HEK293T (cell line): Measurements from ENCODE around the gene NT5C1B.

Experiments used
- BHLHE40 ChIP-seq: fragments of 450-650 bp; IDR thresholded peaks from 2 replicates; pipeline ENCODE4 v1.6.1; 2016; ENCODE audit warnings: mild to moderate bottlenecking, moderate library complexity, borderline replicate concordance
- FOXM1 ChIP-seq: fragments of 450-650 bp; IDR thresholded peaks from 2 replicates; pipeline ENCODE4 v1.6.1; 2017; ENCODE audit warnings: mild to moderate bottlenecking, borderline replicate concordance
- NFRKB ChIP-seq: fragments of 450-650 bp; IDR thresholded peaks from 2 replicates; pipeline ENCODE4 v1.6.1; 2016; ENCODE audit warnings: mild to moderate bottlenecking, moderate library complexity
- SUZ12 ChIP-seq: fragments of 450-650 bp; IDR thresholded peaks from 2 replicates; pipeline ENCODE4 v1.6.1; 2016; ENCODE audit warnings: mild to moderate bottlenecking
- ZNF384 ChIP-seq: fragments of 450-650 bp; IDR thresholded peaks from 2 replicates; pipeline ENCODE4 v1.6.1; 2016

GRCh38 chr2:18604531-18604885 is 15.1 kb upstream of the NT5C1B start:
- no peak for TF ChIP-seq FOXM1
- no peak for TF ChIP-seq SUZ12
- no peak for TF ChIP-seq NFRKB
- TF ChIP-seq BHLHE40, result no peak
- TF ChIP-seq ZNF384, result no peak
